GM12872 (cell line): Measurements from ENCODE around the gene UNC93A.

Experiments used
- CTCF ChIP-seq: IDR thresholded peaks from 3 replicates; pipeline ENCODE4 v1.5.1; 2011; ENCODE audit warnings: low read depth, mild to moderate bottlenecking, low read length, moderate library complexity; ENCODE audit not compliant: insufficient read depth

UNC93A gene

DNA sequence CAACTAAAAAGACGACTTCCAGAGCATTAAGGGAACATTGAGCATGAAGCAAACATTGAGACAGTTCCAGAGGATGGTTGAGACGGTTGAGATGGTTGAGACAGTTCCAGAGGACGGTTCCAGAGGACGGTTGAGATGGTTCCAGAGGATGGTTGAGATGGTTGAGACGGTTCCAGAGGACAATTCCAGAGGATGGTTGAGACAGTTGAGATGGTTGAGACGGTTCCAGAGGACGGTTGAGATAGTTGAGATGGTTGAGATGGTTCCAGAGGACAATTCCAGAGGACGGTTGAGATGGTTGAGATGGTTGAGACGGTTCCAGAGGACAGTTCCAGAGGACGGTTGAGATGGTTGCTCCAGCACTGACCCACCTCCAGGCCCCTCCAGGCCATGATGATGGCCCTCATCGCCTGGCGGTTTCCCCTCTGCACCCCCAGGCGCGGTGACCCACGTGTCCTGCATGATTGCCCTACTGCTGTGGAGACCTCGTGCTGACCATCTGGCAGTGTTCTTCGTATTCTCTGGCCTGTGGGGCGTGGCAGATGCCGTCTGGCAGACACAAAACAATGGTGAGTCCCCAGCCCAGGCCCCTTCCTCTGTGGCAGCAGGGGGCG is 16.3 kb downstream of the UNC93A start:
- no peak for TF ChIP-seq CTCF

DNA sequence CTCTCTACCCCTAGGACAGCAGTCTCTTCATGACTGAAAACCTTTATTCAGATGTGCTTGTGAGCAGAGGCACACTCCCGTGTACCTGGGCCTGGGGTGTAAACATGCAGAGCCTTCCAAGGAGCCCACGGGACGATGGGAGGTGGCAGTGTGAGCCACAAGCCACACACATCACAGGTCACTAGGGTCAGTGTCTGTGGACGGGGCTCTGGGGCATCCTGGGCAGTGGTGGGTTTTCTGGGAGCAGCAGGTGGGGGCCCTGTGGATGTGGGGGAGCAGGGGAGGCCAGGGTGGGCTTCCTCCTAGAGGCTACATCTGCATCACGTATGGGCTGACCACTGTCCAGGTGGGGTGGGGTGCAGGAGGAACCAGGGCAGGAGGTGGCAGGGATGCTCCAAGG is 17.1 kb downstream of the UNC93A start:
- no peak for TF ChIP-seq CTCF

- no peak for TF ChIP-seq CTCF
Observed at GRCh38 chr6:167311286-167311685, 20.2 kb downstream of the UNC93A start.

DNA sequence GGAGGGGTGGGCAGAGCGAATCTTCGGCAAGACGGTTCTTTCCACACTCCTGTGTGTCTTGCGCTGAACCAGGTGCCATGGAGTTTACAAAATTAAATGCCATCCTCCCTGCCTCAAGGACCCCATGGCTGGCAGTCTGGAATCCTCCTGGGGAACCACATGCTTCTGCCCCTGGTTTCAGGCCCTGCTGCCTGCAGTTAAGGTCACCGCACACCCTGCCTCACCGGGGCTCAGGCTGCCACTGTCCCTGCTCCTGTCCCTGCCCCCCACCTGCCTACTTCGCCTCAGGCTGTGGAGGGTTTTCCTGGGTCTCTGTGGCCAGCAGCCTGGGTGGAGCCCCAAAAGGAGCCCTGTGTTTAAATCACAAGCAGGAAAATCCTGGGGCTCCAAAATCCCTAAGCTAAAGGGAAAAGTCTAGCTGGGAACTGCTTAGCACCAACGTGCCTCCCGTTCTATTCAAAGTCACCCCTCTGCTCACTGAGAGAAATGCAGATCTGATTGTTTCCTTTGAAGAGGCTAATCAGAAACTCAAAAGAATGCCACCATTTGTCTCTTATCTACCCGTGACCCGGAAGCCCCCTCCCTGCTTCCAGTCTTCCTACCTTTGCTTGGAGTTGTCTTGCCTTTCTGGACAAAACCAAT is 23.2 kb downstream of the UNC93A start:
- TF ChIP-seq CTCF: no peak

- TF ChIP-seq CTCF: no peak
Observed at GRCh38 chr6:167317172-167317571, 26.1 kb downstream of the UNC93A start.

- TF ChIP-seq CTCF: no peak
Observed at GRCh38 chr6:167323111-167323510, 32.0 kb downstream of the UNC93A start.

GRCh38 chr6:167324111-167324510 is 33.0 kb downstream of the UNC93A start:
- no peak for TF ChIP-seq CTCF

GRCh38 chr6:167325766-167326165 is 34.7 kb downstream of the UNC93A start:
- TF ChIP-seq CTCF: no peak
